CD8-positive, alpha-beta memory T cell (primary cell): ENCODE results near the gene GPR34. TPM values are rescaled to one million over a fixed set of nuclear protein-coding genes. Genes with fewer than 3 reads are reported as not detected.

Source experiments
- CTCF ChIA-PET: fragments of 350-600 bp; sonication (Branson Sonifier 250); formaldehyde crosslinking; loops from one replicate; lab custom pipeline; 2021; ENCODE audit warnings: antibody characterized with exemption; lab: Charles Lee
- POLR2A ChIA-PET: fragments of 350-600 bp; sonication (Branson Sonifier 250); formaldehyde crosslinking; loops from one replicate; lab custom pipeline; 2021; ENCODE audit warnings: antibody characterized with exemption; lab: Charles Lee
- DNase-seq, 5 donors: peaks; one replicate each; pipeline versions ENCODE4 v3.0.0 to v3.0.0-alpha.2; 2020 to 2022; ENCODE audit warnings: mixed read lengths in 1 of 5
- H3K27ac ChIP-seq: one replicate; pipeline ENCODE4 v1.7.0; 2013; ENCODE audit warnings: low read depth, mild to moderate bottlenecking, low read length, moderate library complexity
- H3K27me3 ChIP-seq: 2 replicates; pipeline ENCODE4 v1.7.0; 2013; ENCODE audit warnings: low read length, mild to moderate bottlenecking; ENCODE audit not compliant: insufficient read depth, poor library complexity, severe bottlenecking
- H3K36me3 ChIP-seq: 2 replicates; pipeline ENCODE4 v1.7.0; 2013; ENCODE audit warnings: mild to moderate bottlenecking, low read length, moderate library complexity; ENCODE audit not compliant: insufficient read depth
- H3K4me1 ChIP-seq: 2 replicates; pipeline ENCODE4 v1.7.0; 2013; ENCODE audit warnings: mild to moderate bottlenecking, low read length, moderate library complexity; ENCODE audit not compliant: insufficient read depth
- H3K4me3 ChIP-seq: 2 replicates; pipeline ENCODE4 v1.7.0; 2013; ENCODE audit warnings: mild to moderate bottlenecking, low read length
- H3K9me3 ChIP-seq: 2 replicates; pipeline ENCODE4 v1.7.0; 2013; ENCODE audit warnings: mild to moderate bottlenecking, low read length
- H3K27ac Mint-ChIP-seq, 8 donors: one replicate each; pipeline ENCODE4 v1.8.0; 2020 to 2021; ENCODE audit warnings: mixed read lengths in 8 of 8, mild to moderate bottlenecking in 6 of 8, inconsistent platforms in 3 of 8, moderate library complexity in 3 of 8
- H3K27me3 Mint-ChIP-seq, 2 donors: one replicate each; pipeline ENCODE4 v1.8.0; 2020 to 2021; ENCODE audit warnings: mixed read lengths in 2 of 2, mild to moderate bottlenecking in 1 of 2, moderate library complexity in 1 of 2
- H3K36me3 Mint-ChIP-seq, 3 donors: one replicate each; pipeline ENCODE4 v1.8.0; 2020 to 2021; ENCODE audit warnings: mixed read lengths in 3 of 3, inconsistent platforms in 1 of 3, mild to moderate bottlenecking in 1 of 3
- H3K4me1 Mint-ChIP-seq, 3 donors: one replicate each; pipeline ENCODE4 v1.8.0; 2020 to 2021; ENCODE audit warnings: mixed read lengths in 3 of 3, inconsistent platforms in 1 of 3, mild to moderate bottlenecking in 1 of 3
- H3K4me3 Mint-ChIP-seq, 7 donors: one replicate each; pipeline ENCODE4 v1.8.0; 2020 to 2021; ENCODE audit warnings: mixed read lengths in 7 of 7, mild to moderate bottlenecking in 6 of 7, moderate library complexity in 4 of 7, inconsistent platforms in 2 of 7
- H3K9me3 Mint-ChIP-seq, 5 donors: one replicate each; pipeline ENCODE4 v1.8.0; 2020 to 2022; ENCODE audit warnings: mixed read lengths in 5 of 5, mild to moderate bottlenecking in 3 of 5, moderate library complexity in 2 of 5, inconsistent platforms in 1 of 5
- polyA plus RNA-seq: library from polyadenylated mRNA; unstranded; fragments of 300-500 nt; fragmentation: Illumina TruSeq; gene quantifications from one replicate; pipeline ENCODE4 v1.2.3, GENCODE V29; 2021
- total RNA-seq, 2 experiments: library from RNA; stranded (reverse); gene quantifications; one replicate each; pipeline ENCODE4 v1.2.3, GENCODE V29; 2021

Gene GPR34
- total and polyA plus RNA-seq, 3 experiments from 2014 or later = 0.10 to 1.5 (median 0.95) TPM

GRCh38 chrX:41677183-41678060 lies 11.4 kb upstream of the GPR34 start:
- H3K9me3 ChIP-seq = no peaks in the 10 kb centered on the region
- H3K36me3 ChIP-seq = no peaks in the 10 kb centered on the region
- H3K4me3 ChIP-seq = no peak overlapping the region
- H3K4me1 Mint-ChIP-seq = peaks cover 5 to 17% (median 9%) of the 10 kb centered on the region in 3 donors
- ChIA-PET POLR2A (no interaction called here), CTCF (interaction anchor here (1.1 kb wide), 1 partner anchor 126 kb away, joined by 4 read pairs; no protein-coding TSS in a partner anchor)
- H3K4me1 ChIP-seq = no peaks in the 10 kb centered on the region
- no peaks in the 10 kb centered on the region for H3K9me3 Mint-ChIP-seq
- H3K36me3 Mint-ChIP-seq = peaks cover 0 to 18% (median 4%) of the 10 kb centered on the region in 3 donors
- H3K27me3 ChIP-seq = no peaks in the 10 kb centered on the region
- peak overlapping the region in 1 of 8 donors; percentile 13 for H3K27ac Mint-ChIP-seq
- no peak overlapping the region for H3K27ac ChIP-seq
- no peak overlapping the region for H3K4me3 Mint-ChIP-seq
- H3K27me3 Mint-ChIP-seq = peaks cover 0 to 2% of the 10 kb centered on the region in 2 donors
- no peak for DNase-seq

- DNase-seq = no peak
- POLR2A ChIA-PET = no interaction called here
Observed at GRCh38 chrX:41684138-41684537, 4.6 kb upstream of the GPR34 start.

GRCh38 chrX:41684940-41685339 lies 3.8 kb upstream of the GPR34 start:
- no peak overlapping the region for H3K4me3 ChIP-seq
- Mint-ChIP-seq H3K27ac (no peak overlapping the region), H3K9me3 (no peaks in the 10 kb centered on the region), H3K27me3 (peaks cover 0 to 5% of the 10 kb centered on the region in 2 donors), H3K4me1 (peaks cover 13 to 29% (median 18%) of the 10 kb centered on the region in 3 donors), H3K36me3 (peaks cover 0 to 2% (median 0%) of the 10 kb centered on the region in 3 donors), H3K4me3 (no peak overlapping the region)
- ChIA-PET CTCF (no interaction called here), POLR2A (no interaction called here)
- no peaks in the 10 kb centered on the region for H3K4me1 ChIP-seq
- H3K9me3 ChIP-seq = no peaks in the 10 kb centered on the region
- DNase-seq = no peak
- no peak overlapping the region for H3K27ac ChIP-seq
- no peaks in the 10 kb centered on the region for H3K36me3 ChIP-seq
- no peaks in the 10 kb centered on the region for H3K27me3 ChIP-seq

More at GRCh38 chrX:41684138-41684537, 4.6 kb upstream of the GPR34 start:
- Mint-ChIP-seq H3K4me3 (no peak overlapping the region), H3K27me3 (peaks cover 0 to 5% of the 10 kb centered on the region in 2 donors), H3K4me1 (peaks cover 12 to 25% (median 14%) of the 10 kb centered on the region in 3 donors), H3K36me3 (peaks cover 0 to 4% (median 0%) of the 10 kb centered on the region in 3 donors), H3K9me3 (no peaks in the 10 kb centered on the region), H3K27ac (no peak overlapping the region)
- no peaks in the 10 kb centered on the region for H3K9me3 ChIP-seq
- CTCF ChIA-PET = no interaction called here
- no peaks in the 10 kb centered on the region for H3K4me1 ChIP-seq
- H3K36me3 ChIP-seq = no peaks in the 10 kb centered on the region
- no peak overlapping the region for H3K4me3 ChIP-seq
- no peak overlapping the region for H3K27ac ChIP-seq
- no peaks in the 10 kb centered on the region for H3K27me3 ChIP-seq

GRCh38 chrX:41686788-41687187 lies 2.0 kb upstream of the GPR34 start:
- H3K36me3 Mint-ChIP-seq = no peaks in the 10 kb centered on the region
- H3K9me3 Mint-ChIP-seq = peaks cover 0 to 2% (median 0%) of the 10 kb centered on the region in 5 donors
- H3K27ac Mint-ChIP-seq = no peak overlapping the region
- no peak for DNase-seq
- POLR2A ChIA-PET = no interaction called here
- no peak overlapping the region for H3K4me3 Mint-ChIP-seq
- Histone ChIP-seq H3K9me3 (no peaks in the 10 kb centered on the region), H3K27ac (no peak overlapping the region), H3K4me3 (no peak overlapping the region), H3K4me1 (no peaks in the 10 kb centered on the region), H3K27me3 (no peaks in the 10 kb centered on the region), H3K36me3 (no peaks in the 10 kb centered on the region)
- peaks cover 15 to 38% (median 24%) of the 10 kb centered on the region in 3 donors for H3K4me1 Mint-ChIP-seq
- H3K27me3 Mint-ChIP-seq = peaks cover 0 to 5% of the 10 kb centered on the region in 2 donors
- CTCF ChIA-PET = no interaction called here

- Histone ChIP-seq H3K4me3 (no peak overlapping the region), H3K27me3 (no peaks in the 10 kb centered on the region), H3K9me3 (no peaks in the 10 kb centered on the region), H3K27ac (no peak overlapping the region), H3K4me1 (no peaks in the 10 kb centered on the region), H3K36me3 (no peaks in the 10 kb centered on the region)
- Mint-ChIP-seq H3K4me3 (no peak overlapping the region), H3K27ac (no peak overlapping the region), H3K4me1 (peaks cover 24 to 48% (median 34%) of the 10 kb centered on the region in 3 donors), H3K36me3 (peaks cover 0 to 3% (median 0%) of the 10 kb centered on the region in 3 donors), H3K9me3 (peaks cover 0 to 2% (median 0%) of the 10 kb centered on the region in 5 donors), H3K27me3 (peaks cover 0 to 5% of the 10 kb centered on the region in 2 donors)
- ChIA-PET CTCF (no interaction called here), POLR2A (interaction anchor here (1.0 kb wide), 1 partner anchor 32 kb away, joined by 3 read pairs; no protein-coding TSS in a partner anchor)
- DNase-seq = no peak
Observed at GRCh38 chrX:41688156-41688555, 617 bp upstream of the GPR34 start.

GRCh38 chrX:41689711-41690110 lies 938 bp downstream of the GPR34 start:
- Mint-ChIP-seq H3K4me1 (peaks cover 32 to 64% (median 46%) of the 10 kb centered on the region in 3 donors), H3K4me3 (peak overlapping the region in 2 of 7 donors; percentile 7 to 32), H3K36me3 (peaks cover 0 to 6% (median 0%) of the 10 kb centered on the region in 3 donors), H3K27me3 (peaks cover 0 to 7% of the 10 kb centered on the region in 2 donors), H3K27ac (no peak overlapping the region), H3K9me3 (peaks cover 0 to 2% (median 0%) of the 10 kb centered on the region in 5 donors)
- Histone ChIP-seq H3K9me3 (no peaks in the 10 kb centered on the region), H3K4me3 (no peak overlapping the region), H3K27ac (no peak overlapping the region), H3K4me1 (no peaks in the 10 kb centered on the region), H3K27me3 (no peaks in the 10 kb centered on the region), H3K36me3 (no peaks in the 10 kb centered on the region)
- CTCF ChIA-PET = no interaction called here
- no peak for DNase-seq
- POLR2A ChIA-PET = interaction anchor here (0.5 kb wide), 1 partner anchor 180 kb away, joined by 4 read pairs; no protein-coding TSS in a partner anchor

GRCh38 chrX:41692162-41692749 lies 3.5 kb downstream of the GPR34 start:
- peak overlapping the region in 4 of 8 donors; percentile 42 to 88 (median 62) for H3K27ac Mint-ChIP-seq
- H3K4me3 Mint-ChIP-seq = peak overlapping the region in 2 of 7 donors; percentile 13 to 78
- Histone ChIP-seq H3K36me3 (no peaks in the 10 kb centered on the region), H3K4me1 (no peaks in the 10 kb centered on the region), H3K27ac (no peak overlapping the region), H3K4me3 (no peak overlapping the region), H3K27me3 (no peaks in the 10 kb centered on the region), H3K9me3 (no peaks in the 10 kb centered on the region)
- H3K9me3 Mint-ChIP-seq = peaks cover 0 to 2% (median 0%) of the 10 kb centered on the region in 5 donors
- ChIA-PET POLR2A (no interaction called here), CTCF (no interaction called here)
- H3K4me1 Mint-ChIP-seq = peaks cover 43 to 67% (median 55%) of the 10 kb centered on the region in 3 donors
- H3K36me3 Mint-ChIP-seq = peaks cover 0 to 6% (median 0%) of the 10 kb centered on the region in 3 donors
- H3K27me3 Mint-ChIP-seq = peaks cover 0 to 5% of the 10 kb centered on the region in 2 donors
- no peak for DNase-seq
